Ishikawa (cell line): ENCODE measurements around the gene LCK.

ENCODE experiments used
- CEBPB ChIP-seq: IDR thresholded peaks from 2 replicates; pipeline ENCODE4 v1.6.1; 2012
- CREB1 ChIP-seq: IDR thresholded peaks from 2 replicates; pipeline ENCODE4 v1.6.1; 2012; ENCODE audit warnings: low read depth
- EGR1 ChIP-seq: IDR thresholded peaks from 2 replicates; pipeline ENCODE4 v1.6.1; 2012
- EP300 ChIP-seq: IDR thresholded peaks from 2 replicates; pipeline ENCODE4 v1.6.1; 2012; ENCODE audit warnings: borderline replicate concordance
- FOXM1 ChIP-seq: IDR thresholded peaks from 2 replicates; pipeline ENCODE4 v1.6.1; 2012; ENCODE audit warnings: low read depth, borderline replicate concordance
- MAX ChIP-seq: IDR thresholded peaks from 2 replicates; pipeline ENCODE4 v1.6.1; 2012
- NFIC ChIP-seq: IDR thresholded peaks from 2 replicates; pipeline ENCODE4 v1.6.1; 2012
- RAD21 ChIP-seq: IDR thresholded peaks from 2 replicates; pipeline ENCODE4 v1.6.1; 2012; ENCODE audit warnings: low read depth
- REST ChIP-seq: IDR thresholded peaks from 2 replicates; pipeline ENCODE4 v1.6.1; 2012; ENCODE audit warnings: low read depth, mild to moderate bottlenecking
- TAF1 ChIP-seq: IDR thresholded peaks from 2 replicates; pipeline ENCODE4 v1.6.1; 2012; ENCODE audit warnings: low read depth, mild to moderate bottlenecking
- TCF12 ChIP-seq: IDR thresholded peaks from 2 replicates; pipeline ENCODE4 v1.6.1; 2012; ENCODE audit warnings: low read depth
- TEAD4 ChIP-seq: IDR thresholded peaks from 2 replicates; pipeline ENCODE4 v1.6.1; 2012
- USF1 ChIP-seq: IDR thresholded peaks from 2 replicates; pipeline ENCODE4 v1.6.1; 2012
- YY1 ChIP-seq: IDR thresholded peaks from 2 replicates; pipeline ENCODE4 v1.6.1; 2012; ENCODE audit warnings: low read depth
- ZBTB7A ChIP-seq: IDR thresholded peaks from 2 replicates; pipeline ENCODE4 v1.6.1; 2012; ENCODE audit warnings: low read depth

Gene LCK

GRCh38 chr1:32291145-32291707 is 40.2 kb downstream of the LCK start:
- TF ChIP-seq USF1 (no peak), FOXM1 (no peak), CREB1 (no peak), TEAD4 (no peak)

- TF ChIP-seq RAD21 (no peak), EP300 (peak; percentile 52; the same call in 1 of the 2 replicates), MAX (peak; percentile 89), FOXM1 (no peak), CREB1 (no peak), NFIC (peak; percentile 9; the same call in 1 of the 2 replicates), EGR1 (no peak), TAF1 (peak; percentile 81), USF1 (no peak), YY1 (peak; percentile 91), ZBTB7A (no peak), REST (no peak), TEAD4 (peak; percentile 7; the same call in 1 of the 2 replicates), TCF12 (peak; percentile 55; the same call in 1 of the 2 replicates), CEBPB (no peak)
Measured at GRCh38 chr1:32291708-32292538, 40.9 kb downstream of the LCK start, which contains the start of gene HDAC1. Gene HDAC1, plus strand, starts transcription at chr1:32292083. Its CDS starts 87 bp downstream, at chr1:32292170.

GRCh38 chr1:32299327-32299726 is 48.3 kb downstream of the LCK start:
- TF ChIP-seq MAX, result no peak
- no peak for TF ChIP-seq TAF1
- TF ChIP-seq USF1, result no peak
- TF ChIP-seq FOXM1, result no peak
- TF ChIP-seq TCF12, result no peak
- no peak for TF ChIP-seq EGR1
- TF ChIP-seq EP300, result no peak
- TF ChIP-seq RAD21, result no peak
- TF ChIP-seq TEAD4, result no peak
- TF ChIP-seq CEBPB, result no peak
- TF ChIP-seq ZBTB7A, result no peak
- no peak for TF ChIP-seq YY1
- no peak for TF ChIP-seq CREB1
- no peak for TF ChIP-seq REST
- no peak for TF ChIP-seq NFIC

- TF ChIP-seq RAD21 (no peak), FOXM1 (no peak)
Measured at GRCh38 chr1:32303358-32303757, 52.3 kb downstream of the LCK start.

GRCh38 chr1:32303997-32304622 is 53.0 kb downstream of the LCK start:
- TF ChIP-seq CEBPB, result no peak
- no peak for TF ChIP-seq NFIC
- TF ChIP-seq EP300, result no peak
- TF ChIP-seq EGR1, result no peak

- no peak for TF ChIP-seq MAX
- TF ChIP-seq USF1, result no peak
- TF ChIP-seq REST, result no peak
- TF ChIP-seq TCF12, result no peak
- TF ChIP-seq CREB1, result no peak
- no peak for TF ChIP-seq FOXM1
- no peak for TF ChIP-seq TAF1
- no peak for TF ChIP-seq EGR1
- no peak for TF ChIP-seq NFIC
- TF ChIP-seq RAD21, result no peak
- no peak for TF ChIP-seq YY1
- TF ChIP-seq CEBPB, result no peak
- TF ChIP-seq TEAD4, result no peak
- TF ChIP-seq EP300, result no peak
- no peak for TF ChIP-seq ZBTB7A
Measured at GRCh38 chr1:32305310-32305709, 54.2 kb downstream of the LCK start.
